GM19397 (cell line): ENCODE measurements around the gene DLG2.

Experiments used
- ATAC-seq: cut with Tn5 transposase; IDR thresholded peaks from one replicate; pipeline ENCODE4 v1.9.1; 2021; ENCODE audit warnings: mild to moderate bottlenecking, moderate library complexity; ENCODE audit not compliant: unreplicated experiment

DLG2 gene

GRCh38 chr11:83922953-83923352 lies 1704.2 kb downstream of the DLG2 start:
- ATAC-seq: no peak

DNA sequence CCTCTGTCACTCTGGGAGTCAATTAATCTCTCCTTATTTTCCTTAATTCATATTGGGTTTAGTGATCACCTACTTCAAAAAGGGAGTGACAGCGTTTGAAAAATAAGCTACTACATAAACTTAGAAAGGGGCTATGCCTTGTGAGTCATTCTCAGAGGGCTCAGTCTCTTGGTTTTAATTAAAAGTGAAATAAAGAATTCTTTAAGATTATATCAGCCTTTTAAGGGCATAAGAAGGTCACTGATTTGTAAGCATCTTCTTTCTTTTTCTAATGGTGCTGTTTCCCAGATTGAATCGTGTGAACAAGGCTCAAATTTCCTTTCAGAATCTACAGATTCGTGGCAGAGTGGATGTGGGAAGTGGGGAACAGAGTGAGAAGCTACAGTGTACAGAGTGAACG lies 1704.8 kb downstream of the DLG2 start:
- no peak for ATAC-seq

DNA sequence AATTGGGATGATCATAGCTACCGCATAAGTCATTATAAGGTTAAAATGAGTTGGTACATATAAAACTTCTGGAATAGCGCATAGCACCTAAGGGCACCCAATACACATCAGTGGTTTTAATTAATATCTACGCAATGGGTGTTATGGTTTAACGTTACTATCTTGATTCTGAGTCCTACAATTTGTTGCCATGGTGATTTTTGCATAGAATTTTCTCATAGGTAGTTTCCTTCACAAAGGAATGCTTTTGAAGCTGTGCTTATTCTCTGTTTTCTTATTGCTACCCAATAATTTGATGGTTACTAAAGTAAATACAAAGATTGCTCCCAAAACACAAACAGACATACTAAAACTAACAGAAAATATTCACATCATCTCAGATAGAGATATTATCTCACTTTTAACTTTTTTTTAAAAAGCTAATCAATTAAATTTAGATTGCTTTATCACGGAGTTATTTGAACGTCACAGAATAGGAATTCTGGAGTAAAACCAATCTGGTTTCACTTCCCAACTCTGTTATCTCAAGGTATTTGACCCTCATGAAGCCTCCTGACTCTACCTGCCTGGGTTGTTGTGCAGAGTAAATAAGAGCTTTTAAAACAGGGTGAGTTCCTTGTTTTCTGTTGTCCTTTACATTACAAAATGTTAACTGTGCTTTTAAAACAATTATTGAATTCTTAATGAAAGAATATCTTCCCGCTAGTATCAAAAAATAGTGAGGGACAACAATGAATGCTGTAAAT lies 1705.5 kb downstream of the DLG2 start:
- no peak for ATAC-seq

- no peak for ATAC-seq
Measured at GRCh38 chr11:83918476-83918875, 1708.7 kb downstream of the DLG2 start.

DNA sequence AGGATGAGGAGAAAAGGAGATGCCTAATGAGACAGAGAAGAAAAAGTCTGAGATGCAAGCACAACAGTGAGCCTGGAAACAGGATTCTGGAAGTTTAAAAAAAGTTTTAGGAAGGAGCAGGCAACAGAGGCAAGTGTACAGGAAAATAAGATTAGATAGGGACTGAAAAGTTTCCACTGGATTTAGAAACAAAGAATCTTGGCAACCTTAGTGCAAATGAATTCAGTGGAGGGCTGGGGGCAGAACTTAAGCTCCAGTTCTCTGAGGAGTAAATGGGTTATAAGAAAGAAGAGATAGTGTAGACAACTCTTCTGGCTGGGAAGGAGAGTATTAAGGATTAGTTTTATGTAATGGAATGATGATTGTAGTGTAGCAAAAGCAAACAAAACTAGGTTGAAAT lies 1712.1 kb downstream of the DLG2 start:
- no peak for ATAC-seq

DNA sequence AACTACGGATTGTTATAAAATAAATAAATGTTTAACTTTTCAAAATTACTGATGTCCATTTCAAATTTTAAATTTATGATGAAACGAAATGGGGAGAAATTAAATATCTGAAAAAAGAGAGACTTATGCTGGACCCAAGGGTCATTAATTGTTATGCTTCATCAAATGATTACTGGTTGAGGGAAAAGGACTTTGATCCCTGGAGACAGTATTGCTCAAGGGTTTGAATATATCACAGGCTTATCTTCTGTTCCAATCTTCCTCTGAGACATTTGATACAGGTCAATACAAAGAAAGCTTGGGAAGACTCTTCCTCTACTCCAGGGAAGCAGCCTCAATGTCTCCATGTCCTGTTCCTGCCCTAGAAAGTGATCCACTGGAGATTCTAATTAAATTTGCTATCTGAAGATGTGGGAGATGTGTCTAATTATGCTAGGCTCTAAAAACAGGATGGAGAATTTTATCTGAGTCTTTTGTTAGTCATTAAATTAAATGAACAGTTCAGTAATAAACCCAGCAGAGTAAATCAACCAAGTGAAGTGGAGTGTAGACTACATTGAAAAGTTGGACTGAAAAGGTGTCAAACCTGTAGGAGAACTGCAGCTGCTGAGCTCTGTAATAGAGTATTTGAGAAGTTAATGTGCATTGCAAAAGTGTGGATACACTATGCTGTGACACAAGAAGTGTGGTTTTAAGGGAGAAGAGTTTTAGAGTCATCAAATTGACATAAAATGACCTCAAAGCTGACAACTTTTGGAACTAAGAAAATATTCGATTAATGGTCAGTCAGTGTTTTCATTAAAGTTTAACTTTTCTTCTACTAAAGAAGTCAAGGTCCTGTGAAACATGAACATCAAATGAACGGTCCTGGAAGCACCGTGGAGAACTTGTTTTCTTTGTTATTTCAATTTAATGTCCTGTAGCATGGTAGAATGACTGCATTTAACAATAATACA lies 1717.3 kb downstream of the DLG2 start:
- no peak for ATAC-seq

DNA sequence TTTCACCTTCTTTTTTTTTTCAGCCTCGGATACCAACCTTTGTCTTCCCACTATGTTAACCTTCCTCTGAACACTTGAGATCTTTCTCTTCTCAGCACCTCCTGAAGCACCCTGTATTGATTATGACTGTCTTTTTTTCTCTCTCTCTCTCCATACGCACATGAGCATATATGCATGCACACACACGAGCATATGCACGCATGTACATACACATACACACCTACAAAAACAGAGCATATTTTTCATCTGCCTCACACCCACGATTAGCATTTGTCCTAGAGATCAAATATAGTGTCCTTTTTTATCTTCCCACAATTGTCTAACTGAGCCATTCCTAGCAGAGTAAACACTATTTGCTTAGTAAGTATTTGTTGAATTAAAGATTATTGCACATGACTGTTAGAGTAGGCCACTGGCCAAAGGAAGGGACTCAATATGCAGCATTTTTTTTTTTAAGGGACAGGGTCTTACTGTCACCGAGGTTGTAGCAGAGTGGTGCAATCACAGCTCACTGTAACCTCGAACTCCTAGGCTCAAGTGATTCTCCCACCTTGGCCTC lies 1718.8 kb downstream of the DLG2 start:
- ATAC-seq: no peak

GRCh38 chr11:83895516-83895915 lies 1731.6 kb downstream of the DLG2 start:
- ATAC-seq: no peak

DNA sequence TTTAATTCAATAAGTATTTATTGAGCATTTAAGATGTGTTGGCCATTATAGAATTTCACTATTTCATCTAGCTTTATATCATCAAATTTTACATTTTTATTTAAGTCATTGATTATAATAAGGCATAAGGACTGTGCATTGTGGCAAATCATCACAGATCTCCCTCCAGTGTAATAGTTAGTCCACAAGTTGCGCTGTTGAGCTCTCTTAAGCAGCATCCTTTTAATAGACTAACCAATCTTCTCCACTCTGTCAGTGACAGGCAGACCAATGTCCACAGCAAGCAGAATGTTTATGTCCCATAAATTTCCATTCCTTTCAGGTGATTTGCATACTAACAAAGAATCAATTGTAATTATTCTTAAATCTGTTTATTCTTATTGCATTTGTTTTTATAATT lies 1745.7 kb downstream of the DLG2 start:
- ATAC-seq: no peak

GRCh38 chr11:83871054-83871453 lies 1756.1 kb downstream of the DLG2 start:
- ATAC-seq: no peak

- no peak for ATAC-seq
Measured at GRCh38 chr11:83866655-83867054, 1760.5 kb downstream of the DLG2 start.

GRCh38 chr11:83865636-83866461 lies 1761.3 kb downstream of the DLG2 start:
- ATAC-seq: no peak

DNA sequence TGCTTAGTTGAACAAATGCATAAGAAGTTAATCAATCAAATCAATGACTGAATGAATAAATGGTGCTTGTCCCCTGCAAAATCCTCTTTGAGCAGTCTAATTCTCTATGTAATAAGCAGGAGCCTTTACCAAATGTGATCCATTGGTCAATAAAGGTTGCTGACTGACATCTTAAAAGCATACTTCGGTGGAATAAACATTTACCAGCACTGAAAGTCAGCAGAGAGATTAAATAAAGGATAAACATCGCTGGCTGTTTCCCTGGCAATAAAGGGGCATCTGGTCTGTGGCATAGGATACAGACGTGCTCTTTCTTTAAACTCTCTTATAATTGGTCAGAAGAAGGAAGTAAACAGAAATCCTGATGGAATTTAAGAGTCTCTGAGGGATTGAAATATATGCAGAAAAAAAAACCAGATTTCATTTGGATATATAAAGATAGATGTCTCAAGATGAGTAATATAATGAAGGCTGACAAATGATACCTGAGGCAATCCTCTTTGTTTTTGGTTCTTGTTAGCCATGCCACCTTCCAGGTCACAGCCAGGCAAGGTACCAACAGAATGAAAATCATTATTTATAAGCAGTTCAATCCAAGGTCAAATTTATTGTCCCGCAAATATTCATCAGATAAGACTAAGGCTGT lies 1762.6 kb downstream of the DLG2 start:
- ATAC-seq: no peak

- ATAC-seq: no peak
Measured at GRCh38 chr11:83863272-83863671, 1763.9 kb downstream of the DLG2 start.

DNA sequence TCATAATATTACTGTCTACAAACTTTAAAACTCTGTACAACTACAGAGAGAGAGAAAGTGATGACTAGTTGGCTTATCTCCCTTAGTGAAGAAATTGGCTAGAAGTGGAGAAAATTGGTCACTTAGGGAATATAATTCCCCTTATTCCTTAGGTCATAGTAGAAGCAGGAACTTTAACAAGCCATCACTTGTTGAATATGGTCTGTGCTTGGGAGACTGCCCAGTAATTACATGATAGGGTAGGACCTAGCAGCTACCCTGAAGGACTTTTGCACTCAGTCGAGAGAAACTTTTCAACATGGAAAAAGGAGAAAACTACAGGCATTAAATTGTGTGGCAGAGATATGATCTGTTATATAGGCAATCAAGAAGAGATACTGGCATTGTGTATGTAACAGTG lies 1764.5 kb downstream of the DLG2 start:
- no peak for ATAC-seq

GRCh38 chr11:83862033-83862432 lies 1765.1 kb downstream of the DLG2 start:
- ATAC-seq: no peak

DNA sequence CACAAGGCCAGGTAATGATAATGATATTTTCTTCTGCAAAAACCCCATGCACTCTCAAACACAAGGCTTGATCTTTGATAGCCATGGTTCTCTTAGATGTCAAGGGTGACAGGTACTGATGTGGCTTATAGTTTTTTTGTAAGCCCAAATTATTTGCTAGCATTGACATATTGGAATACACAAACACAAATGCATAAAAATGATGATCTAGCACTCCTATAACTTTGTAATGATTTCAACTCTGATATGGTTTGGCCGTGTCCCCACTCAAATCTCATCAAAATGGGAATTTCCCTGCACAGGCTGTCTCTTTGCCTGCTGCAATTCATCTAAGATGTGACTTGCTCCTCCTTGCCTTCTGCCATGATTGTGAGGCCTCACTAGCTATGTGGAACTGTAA lies 1768.5 kb downstream of the DLG2 start:
- ATAC-seq: no peak

DNA sequence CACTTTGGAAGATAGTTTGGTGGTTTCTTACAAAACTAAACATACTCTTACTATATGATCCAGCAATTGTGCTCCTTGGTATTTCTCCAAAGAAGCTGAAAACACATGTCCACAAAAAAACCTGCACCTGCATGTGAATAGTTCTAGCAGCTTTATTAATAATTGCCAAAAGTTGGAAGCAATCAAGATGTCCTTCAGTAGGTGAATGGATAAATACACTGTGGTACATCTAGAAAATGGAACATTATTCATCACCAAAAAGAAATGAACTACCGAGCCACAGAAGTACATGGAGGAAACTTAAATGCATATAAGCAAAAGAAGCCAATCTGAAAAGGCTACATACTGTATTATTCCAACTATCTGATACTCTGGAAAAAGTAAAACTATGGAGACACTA lies 1771.9 kb downstream of the DLG2 start:
- no peak for ATAC-seq

GRCh38 chr11:83852775-83853442 lies 1774.2 kb downstream of the DLG2 start:
- no peak for ATAC-seq

DNA sequence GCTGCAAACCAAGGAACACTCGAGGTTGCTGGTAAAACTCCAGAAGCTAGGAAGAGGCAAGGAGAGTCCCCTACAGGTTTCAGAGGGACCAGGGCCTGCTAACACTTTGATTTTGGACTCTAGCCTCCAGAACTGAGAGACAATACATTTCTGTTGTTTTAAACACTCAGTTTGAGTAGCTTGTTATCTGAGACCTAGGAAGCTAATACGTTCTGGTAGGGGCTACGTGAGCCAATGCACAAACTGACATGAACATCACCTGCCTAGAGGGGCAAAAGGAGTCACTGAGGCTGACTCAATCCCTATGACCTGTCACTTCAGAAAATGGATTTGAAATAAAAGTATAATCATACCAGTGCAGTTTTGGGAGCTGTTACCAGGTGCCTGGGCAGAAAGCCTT lies 1775.1 kb downstream of the DLG2 start:
- no peak for ATAC-seq
